ENCODE measurements around the gene LAMC3.

GRCh38 chr9:130996205-130996604 lies 12.8 kb upstream of the LAMC3 start:
- TF ChIP-seq, protein P1, sequence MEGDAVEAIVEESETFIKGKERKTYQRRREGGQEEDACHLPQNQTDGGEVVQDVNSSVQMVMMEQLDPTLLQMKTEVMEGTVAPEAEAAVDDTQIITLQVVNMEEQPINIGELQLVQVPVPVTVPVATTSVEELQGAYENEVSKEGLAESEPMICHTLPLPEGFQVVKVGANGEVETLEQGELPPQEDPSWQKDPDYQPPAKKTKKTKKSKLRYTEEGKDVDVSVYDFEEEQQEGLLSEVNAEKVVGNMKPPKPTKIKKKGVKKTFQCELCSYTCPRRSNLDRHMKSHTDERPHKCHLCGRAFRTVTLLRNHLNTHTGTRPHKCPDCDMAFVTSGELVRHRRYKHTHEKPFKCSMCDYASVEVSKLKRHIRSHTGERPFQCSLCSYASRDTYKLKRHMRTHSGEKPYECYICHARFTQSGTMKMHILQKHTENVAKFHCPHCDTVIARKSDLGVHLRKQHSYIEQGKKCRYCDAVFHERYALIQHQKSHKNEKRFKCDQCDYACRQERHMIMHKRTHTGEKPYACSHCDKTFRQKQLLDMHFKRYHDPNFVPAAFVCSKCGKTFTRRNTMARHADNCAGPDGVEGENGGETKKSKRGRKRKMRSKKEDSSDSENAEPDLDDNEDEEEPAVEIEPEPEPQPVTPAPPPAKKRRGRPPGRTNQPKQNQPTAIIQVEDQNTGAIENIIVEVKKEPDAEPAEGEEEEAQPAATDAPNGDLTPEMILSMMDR (IDR thresholded peaks at IDR 0.05): no peak
- no peak for TF ChIP-seq POLR2AphosphoS5 (IDR thresholded peaks at IDR 0.05)
- no peak for TF ChIP-seq EP300 (IDR thresholded peaks at IDR 0.05)
